ENCODE results near the gene HMSD. TPM values are rescaled to one million over a fixed set of nuclear protein-coding genes. Genes with fewer than 3 reads are reported as not detected.

Gene HMSD
- polyA plus RNA-seq, 1 of the 3 experiments (the other 2 are of a cell fraction) = not detected

- no peaks in the 10 kb centered on the region for H3K79me2 ChIP-seq (ENCODE audit: insufficient read depth)
- TF ChIP-seq YY1 (IDR thresholded peaks at IDR 0.05; ENCODE audit: low read depth) (no peak), SMC3 (IDR thresholded peaks at IDR 0.05; ENCODE audit: low read depth, low read length) (no peak)
- no peaks in the 10 kb centered on the region for H3K4me1 ChIP-seq (ENCODE audit: control insufficient read depth in 1 of 2, insufficient read depth in 2 of 2, low read depth in 1 of 2, low read length in 1 of 2)
- no peak overlapping the region for H3K9ac ChIP-seq
- no peak overlapping the region for H2AFZ ChIP-seq (ENCODE audit: low read depth)
- H3K4me2 ChIP-seq = no peak overlapping the region
- H3K27me3 ChIP-seq (ENCODE audit: insufficient read depth) = no peaks in the 10 kb centered on the region; the same call in 1 of the 2 replicates
- H3K27ac ChIP-seq (ENCODE audit: low read depth in 2 of 2, low read length in 1 of 2) = no peak overlapping the region
- ChIA-PET CTCF (no interaction called here), POLR2A (no interaction called here)
- H3K36me3 ChIP-seq (replicated peaks in 1 of 2; ENCODE audit: control insufficient read depth in 1 of 2, insufficient read depth in 2 of 2, low read length in 1 of 2) = no peaks in the 10 kb centered on the region
- no peak overlapping the region for H3K4me3 ChIP-seq (ENCODE audit: low read depth in 2 of 2, low read length in 1 of 2)
- no peak for DNase-seq
- WGBS (ENCODE audit: low lambda C conversion rate) = 7% methylated on average over 5 of the region's 5 CpGs
- no peaks in the 10 kb centered on the region for H3K9me3 ChIP-seq
- H4K20me1 ChIP-seq (ENCODE audit: insufficient read depth) = no peaks in the 10 kb centered on the region
- no peaks in the 10 kb centered on the region for H3K9me2 ChIP-seq
- H3F3A ChIP-seq (replicated peaks; ENCODE audit: insufficient read depth) = no peaks in the 10 kb centered on the region
Observed at GRCh38 chr18:63917817-63918216, 31.3 kb upstream of the HMSD start.

GRCh38 chr18:63922049-63922448, 27.1 kb upstream of the HMSD start:
- Histone ChIP-seq H3K9me2 (0 out of 2 replicates have a peak, but pooled peaks cover 4% of the 10 kb centered on the region), H3K36me3 (replicated peaks in 1 of 2; ENCODE audit: control insufficient read depth in 1 of 2, insufficient read depth in 2 of 2, low read length in 1 of 2) (no peaks in the 10 kb centered on the region), H2AFZ (ENCODE audit: low read depth) (no peak overlapping the region), H3F3A (replicated peaks; ENCODE audit: insufficient read depth) (no peaks in the 10 kb centered on the region), H3K79me2 (ENCODE audit: insufficient read depth) (no peaks in the 10 kb centered on the region), H3K4me1 (ENCODE audit: control insufficient read depth in 1 of 2, insufficient read depth in 2 of 2, low read depth in 1 of 2, low read length in 1 of 2) (no peaks in the 10 kb centered on the region), H3K9me3 (no peaks in the 10 kb centered on the region), H3K27me3 (ENCODE audit: insufficient read depth) (no peaks in the 10 kb centered on the region; the same call in 1 of the 2 replicates), H3K27ac (ENCODE audit: low read depth in 2 of 2, low read length in 1 of 2) (no peak overlapping the region), H3K4me2 (no peak overlapping the region), H3K4me3 (ENCODE audit: low read depth in 2 of 2, low read length in 1 of 2) (no peak overlapping the region), H4K20me1 (ENCODE audit: insufficient read depth) (no peaks in the 10 kb centered on the region), H3K9ac (no peak overlapping the region)
- 17% methylated on average over 2 of the region's 2 CpGs for WGBS (ENCODE audit: low lambda C conversion rate)
- ChIA-PET POLR2A (no interaction called here), CTCF (interaction anchor here (1.2 kb wide), 1 partner anchor 14 kb away, joined by 3 read pairs; no protein-coding TSS in a partner anchor)
- DNase-seq = no peak
- TF ChIP-seq TAF1 (IDR thresholded peaks at IDR 0.05; ENCODE audit: borderline replicate concordance, low read depth, low read length) = no peak

- H3K9me3 ChIP-seq = no peaks in the 10 kb centered on the region
- H3K9ac ChIP-seq = no peak overlapping the region
- CTCF ChIA-PET = interaction anchor here (1.0 to 1.7 kb wide), 2 partner anchors 12 to 30 kb away, joined by 3 to 7 read pairs; no protein-coding TSS in a partner anchor
- no peak overlapping the region; the same call in 1 of the 2 replicates for H3K4me2 ChIP-seq
- H3K4me3 ChIP-seq (ENCODE audit: low read depth in 2 of 2, low read length in 1 of 2) = no peak overlapping the region
- no peaks in the 10 kb centered on the region; the same call in 1 of the 2 replicates for H3K27me3 ChIP-seq (ENCODE audit: insufficient read depth)
- POLR2A ChIA-PET = no interaction called here
- H3K27ac ChIP-seq (ENCODE audit: low read depth in 2 of 2, low read length in 1 of 2) = peak overlapping the region in 1 of 2 experiments; percentile 25; a peak in 1 of 4 replicates
- H3K36me3 ChIP-seq (replicated peaks in 1 of 2; ENCODE audit: control insufficient read depth in 1 of 2, insufficient read depth in 2 of 2, low read length in 1 of 2) = no peaks in the 10 kb centered on the region
- no peaks in the 10 kb centered on the region for H4K20me1 ChIP-seq (ENCODE audit: insufficient read depth)
- H3F3A ChIP-seq (replicated peaks; ENCODE audit: insufficient read depth) = no peaks in the 10 kb centered on the region
- H3K4me1 ChIP-seq (ENCODE audit: control insufficient read depth in 1 of 2, insufficient read depth in 2 of 2, low read depth in 1 of 2, low read length in 1 of 2) = no peaks in the 10 kb centered on the region
- 0 out of 2 replicates have a peak, but pooled peaks cover 4% of the 10 kb centered on the region for H3K9me2 ChIP-seq
- no peaks in the 10 kb centered on the region for H3K79me2 ChIP-seq (ENCODE audit: insufficient read depth)
- 0% methylated on average over 1 of the region's 1 CpG for WGBS (ENCODE audit: low lambda C conversion rate)
- H2AFZ ChIP-seq (ENCODE audit: low read depth) = no peak overlapping the region
- DNase-seq = no peak
- TF ChIP-seq NRF1 (IDR thresholded peaks at IDR 0.05; ENCODE audit: low read depth, low read length) = no peak
- TF ChIP-seq USF1 (IDR thresholded peaks at IDR 0.05; ENCODE audit: borderline replicate concordance, low read depth) = no peak
- no peak for TF ChIP-seq FOSL2 (IDR thresholded peaks at IDR 0.05; ENCODE audit: borderline replicate concordance, low read depth)
- no peak for TF ChIP-seq ELF1 (IDR thresholded peaks at IDR 0.05)
- no peak for TF ChIP-seq IRF3 (IDR thresholded peaks at IDR 0.05; ENCODE audit: low read depth, low read length)
- TF ChIP-seq MXI1 (IDR thresholded peaks at IDR 0.05; ENCODE audit: low read depth, low read length) = no peak
- TF ChIP-seq RAD21 (IDR thresholded peaks at IDR 0.05; ENCODE audit: low read length) = no peak
- no peak for TF ChIP-seq CTCF (IDR thresholded peaks at IDR 0.05)
- TF ChIP-seq NFIC (IDR thresholded peaks at IDR 0.05; ENCODE audit: borderline replicate concordance) = no peak
- no peak for TF ChIP-seq MAX (IDR thresholded peaks at IDR 0.05; ENCODE audit: low read depth)
- no peak for TF ChIP-seq FOXJ3 (CRISPR knock-in tag; IDR thresholded peaks at IDR 0.05)
- TF ChIP-seq SIN3A (IDR thresholded peaks at IDR 0.05; ENCODE audit: borderline replicate concordance, low read depth, low read length) = no peak
- no peak for TF ChIP-seq YY1 (IDR thresholded peaks at IDR 0.05; ENCODE audit: low read depth)
- no peak for TF ChIP-seq USF2 (IDR thresholded peaks at IDR 0.05; ENCODE audit: borderline replicate concordance, low read depth, low read length)
- TF ChIP-seq CHD2 (IDR thresholded peaks at IDR 0.05; ENCODE audit: low read length, partially characterized antibody) = no peak
- no peak for TF ChIP-seq GATA2 (CRISPR knock-in tag; IDR thresholded peaks at IDR 0.05)
Observed at GRCh38 chr18:63924551-63924950, 24.6 kb upstream of the HMSD start.
